GM19438 (cell line): Measurements from ENCODE around the gene SEMG1.

ENCODE experiments used
- ATAC-seq: cut with Tn5 transposase; IDR thresholded peaks from one replicate; pipeline ENCODE4 v1.9.1; 2021; ENCODE audit warnings: low read depth; ENCODE audit not compliant: unreplicated experiment

Gene SEMG1

GRCh38 chr20:45218636-45219035 lies 11.8 kb downstream of the SEMG1 start:
- ATAC-seq, result no peak

- no peak for ATAC-seq
Observed at GRCh38 chr20:45221076-45221475, 14.2 kb downstream of the SEMG1 start, which contains the start of gene SEMG2. Gene SEMG2, plus strand, starts transcription at chr20:45221373. Its CDS starts 17 bp downstream, at chr20:45221390.

DNA sequence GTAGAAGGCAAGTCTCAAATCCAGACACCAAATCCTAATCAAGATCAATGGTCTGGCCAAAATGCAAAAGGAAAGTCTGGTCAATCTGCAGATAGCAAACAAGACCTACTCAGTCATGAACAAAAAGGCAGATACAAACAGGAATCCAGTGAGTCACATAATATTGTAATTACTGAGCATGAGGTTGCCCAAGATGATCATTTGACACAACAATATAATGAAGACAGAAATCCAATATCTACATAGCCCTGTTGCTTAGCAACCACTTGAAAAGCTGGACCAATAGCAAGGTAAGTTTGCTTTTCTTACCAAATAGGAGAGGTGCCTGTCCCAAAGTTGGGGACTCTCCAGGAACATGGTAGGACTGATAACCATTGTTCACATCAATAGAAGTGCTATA lies 16.3 kb downstream of the SEMG1 start:
- ATAC-seq, result no peak

DNA sequence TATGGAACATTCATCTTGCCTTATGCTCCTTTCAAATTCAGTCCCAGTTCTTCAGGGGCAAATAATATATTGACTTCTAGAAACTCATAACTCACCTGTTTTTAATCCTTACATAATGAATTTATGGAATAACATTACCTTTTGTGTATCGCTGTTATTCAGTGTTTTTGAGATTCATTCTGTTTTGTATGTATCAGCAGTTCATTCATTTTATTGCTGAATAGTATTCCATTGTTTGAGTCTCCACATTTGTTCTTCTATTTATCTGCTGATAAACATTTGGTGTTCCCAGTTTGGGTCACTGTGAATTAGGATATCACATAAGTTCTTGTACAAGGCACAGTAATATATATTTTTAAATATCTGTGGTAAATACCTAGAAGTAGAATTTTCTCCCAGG lies 19.5 kb downstream of the SEMG1 start:
- no peak for ATAC-seq

DNA sequence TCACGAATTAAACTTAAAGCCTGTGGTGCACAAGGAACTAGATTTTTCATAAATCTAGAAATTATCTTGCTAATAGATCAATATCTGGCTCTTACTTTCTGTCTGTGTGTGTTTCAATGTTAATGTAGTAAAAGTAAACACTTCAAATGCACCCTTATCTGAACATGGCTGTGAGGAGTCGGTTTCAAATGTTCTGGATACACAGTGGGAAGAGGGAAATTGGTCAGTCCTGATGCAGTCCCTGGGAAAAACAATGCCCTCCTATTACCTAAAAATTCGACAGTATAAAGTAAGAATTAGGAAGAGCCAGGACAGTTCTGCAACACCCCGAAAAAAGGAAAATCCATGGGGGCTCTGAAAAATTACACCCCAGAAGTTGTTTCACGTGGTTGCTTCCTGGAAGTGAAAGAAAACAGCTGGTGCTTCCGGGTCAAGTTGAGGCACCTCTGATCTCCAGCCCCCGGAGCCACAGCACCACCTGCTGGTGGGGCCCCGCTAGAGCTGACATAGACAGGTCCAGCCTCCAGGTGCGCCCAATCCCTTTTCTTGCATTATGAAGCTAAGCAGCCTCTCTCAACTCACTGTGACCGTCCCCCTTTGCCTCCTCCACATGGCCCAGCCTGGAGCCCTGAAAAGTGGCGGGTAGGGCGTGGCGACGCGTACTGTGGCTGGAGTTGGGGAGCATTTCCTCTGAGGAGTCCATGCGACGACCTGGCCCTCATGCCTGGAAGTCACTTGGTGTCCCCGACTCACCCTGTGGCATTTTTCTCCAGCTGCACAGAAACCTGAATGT lies 22.6 kb downstream of the SEMG1 start:
- ATAC-seq, result no peak

DNA sequence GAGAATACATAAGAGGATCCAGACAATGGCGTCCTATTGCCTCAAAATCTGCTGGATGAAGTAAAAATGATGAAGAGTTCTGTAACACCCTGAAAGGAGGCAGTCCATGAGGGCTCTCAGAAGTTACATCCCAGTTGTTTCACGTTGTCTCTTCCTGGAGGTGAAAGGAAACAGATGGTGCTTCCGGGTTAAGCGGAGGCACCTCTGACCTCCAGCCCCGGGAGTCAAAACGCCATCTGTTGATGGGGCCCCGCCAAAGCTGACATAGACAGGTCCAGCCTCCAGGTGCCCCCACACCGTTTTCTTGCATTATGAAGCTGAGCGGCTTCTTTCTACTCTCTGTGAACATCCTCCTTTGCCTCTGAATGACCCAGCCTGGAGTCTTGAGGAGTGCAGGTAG lies 23.8 kb downstream of the SEMG1 start:
- no peak for ATAC-seq

DNA sequence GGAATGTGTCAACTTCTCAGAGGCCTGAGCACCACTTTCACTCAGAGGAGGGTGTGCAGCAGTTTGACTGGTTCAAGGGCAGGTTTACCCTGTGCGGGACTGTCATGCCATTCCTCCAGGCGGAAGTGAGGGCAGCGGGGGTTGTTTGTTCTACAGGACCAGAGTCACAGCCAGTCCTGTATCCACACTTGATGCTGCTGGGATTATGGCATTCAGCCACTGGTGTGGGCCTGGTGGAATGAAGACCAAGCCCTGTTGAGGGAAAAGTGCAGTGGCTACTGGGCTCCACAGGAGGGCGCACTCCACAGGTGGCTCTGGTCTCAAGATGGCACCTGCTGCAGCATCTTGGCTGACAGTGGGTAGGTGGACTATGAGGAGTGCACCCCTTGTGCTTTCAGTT lies 29.2 kb downstream of the SEMG1 start:
- ATAC-seq, result no peak

DNA sequence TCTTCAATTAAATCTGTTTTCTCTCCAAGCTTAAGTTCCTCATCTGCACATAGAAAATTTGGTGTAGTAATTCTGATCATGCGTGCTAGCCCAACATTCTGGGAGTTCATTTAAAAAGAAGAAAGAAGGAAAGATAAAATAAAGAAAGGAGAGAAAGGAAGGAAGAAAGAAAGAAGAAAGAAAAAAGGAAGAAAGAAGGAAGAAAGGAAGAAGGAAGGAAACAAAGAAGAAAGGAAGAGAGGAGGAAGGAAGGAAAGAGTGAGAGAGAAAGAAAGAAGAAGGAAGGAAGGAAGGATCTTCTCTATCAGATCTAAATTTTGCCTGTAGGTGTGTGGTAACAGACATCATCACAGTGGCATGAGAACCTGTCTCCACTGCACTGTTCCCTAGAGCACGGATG lies 31.3 kb downstream of the SEMG1 start:
- no peak for ATAC-seq

DNA sequence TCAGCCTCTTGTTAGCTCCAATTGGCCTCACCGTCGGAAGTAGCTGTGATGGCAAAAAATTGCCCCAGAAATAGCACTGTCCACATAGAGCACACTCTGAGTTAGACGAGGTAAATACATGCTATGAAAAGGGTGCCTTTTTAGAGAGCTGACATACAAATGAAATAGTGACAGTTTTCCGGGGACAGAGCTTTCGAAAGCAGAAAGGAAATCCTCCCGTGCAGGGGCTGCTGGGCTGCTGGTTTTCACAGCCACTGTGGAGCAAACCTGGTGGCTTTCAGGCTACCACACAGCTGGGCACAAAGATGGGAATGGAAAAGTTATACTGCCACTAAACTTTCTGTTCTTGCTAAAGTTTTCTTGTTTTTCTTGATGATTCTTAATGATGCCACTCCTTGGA lies 39.3 kb downstream of the SEMG1 start:
- no peak for ATAC-seq

DNA sequence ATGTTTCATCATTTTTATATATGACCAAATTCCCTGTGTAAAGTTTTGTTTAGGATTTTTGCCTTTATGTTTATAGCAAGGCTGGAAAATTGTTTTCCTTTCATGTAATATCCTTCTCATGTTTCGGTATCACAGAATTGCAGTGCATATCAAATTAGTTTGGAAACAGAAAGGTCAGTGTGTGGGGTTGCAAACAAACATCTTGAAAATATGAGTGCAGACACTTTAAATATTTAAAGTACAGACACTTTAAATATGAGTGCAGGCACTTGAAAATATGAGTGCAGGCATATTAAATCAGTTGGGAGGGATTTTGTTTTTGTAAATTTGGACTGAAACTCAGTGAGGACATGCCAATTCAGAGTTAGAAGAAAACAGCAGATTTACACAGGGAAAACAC lies 41.0 kb downstream of the SEMG1 start:
- ATAC-seq, result no peak

DNA sequence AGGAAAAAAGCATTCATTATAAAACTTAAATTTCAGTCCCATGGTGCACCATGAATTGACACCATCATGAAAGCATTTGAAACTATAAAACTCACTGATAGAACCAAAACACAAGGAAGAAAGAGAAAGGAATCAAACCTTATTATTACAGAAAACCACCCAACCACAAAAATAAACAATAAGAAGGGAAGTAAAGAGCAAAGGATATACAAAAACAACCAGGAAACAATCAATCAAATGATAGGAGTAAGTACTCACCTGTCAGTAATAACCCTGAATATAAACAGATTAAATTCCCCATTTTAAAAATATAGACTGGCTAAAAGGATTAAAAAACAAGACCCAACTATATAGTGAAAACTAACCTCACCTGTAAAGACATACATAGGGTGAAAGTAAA lies 41.8 kb downstream of the SEMG1 start:
- ATAC-seq, result no peak

DNA sequence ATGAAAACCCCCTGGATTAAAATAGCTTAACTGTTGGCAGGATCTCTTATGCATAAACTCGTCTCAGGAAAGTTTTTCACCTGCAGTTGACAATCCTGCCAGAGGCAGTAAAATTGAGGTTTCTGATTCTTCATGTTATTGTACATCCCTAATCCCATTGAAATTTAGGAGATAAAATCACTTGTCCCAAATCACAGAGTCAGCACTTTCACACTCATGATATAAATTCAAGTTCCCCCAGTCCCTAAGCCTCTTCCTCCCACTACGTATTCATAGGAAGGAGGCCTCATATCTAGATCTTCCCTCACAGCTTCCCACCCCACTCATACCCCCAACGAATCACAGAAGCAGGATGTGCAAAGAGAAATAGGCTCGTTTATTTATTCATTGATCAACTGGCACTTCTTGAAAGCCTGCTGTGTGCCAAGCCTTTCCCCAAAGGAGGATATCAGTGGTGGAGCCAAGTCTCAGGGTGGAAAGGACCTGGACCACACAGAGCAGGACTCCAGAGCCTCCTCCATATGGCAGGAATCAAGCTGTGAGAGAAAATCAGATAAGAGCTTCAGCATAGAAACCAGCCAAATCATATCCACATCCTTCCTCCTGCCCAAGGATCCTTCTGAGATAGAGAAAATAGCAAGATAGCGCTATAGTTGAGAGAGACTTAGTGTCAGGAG lies 45.2 kb downstream of the SEMG1 start:
- ATAC-seq, result no peak

GRCh38 chr20:45253261-45253660 lies 46.4 kb downstream of the SEMG1 start:
- no peak for ATAC-seq

- no peak for ATAC-seq
Observed at GRCh38 chr20:45254383-45255262, 47.8 kb downstream of the SEMG1 start, which contains the start of gene SLPI. Gene SLPI, minus strand, starts transcription at chr20:45254564. Its CDS starts 21 bp downstream, at chr20:45254543.

- ATAC-seq, result no peak
Observed at GRCh38 chr20:45257161-45257560, 50.3 kb downstream of the SEMG1 start.

- no peak for ATAC-seq
Observed at GRCh38 chr20:45257711-45258110, 50.9 kb downstream of the SEMG1 start.

- no peak for ATAC-seq
Observed at GRCh38 chr20:45258259-45258658, 51.4 kb downstream of the SEMG1 start.

DNA sequence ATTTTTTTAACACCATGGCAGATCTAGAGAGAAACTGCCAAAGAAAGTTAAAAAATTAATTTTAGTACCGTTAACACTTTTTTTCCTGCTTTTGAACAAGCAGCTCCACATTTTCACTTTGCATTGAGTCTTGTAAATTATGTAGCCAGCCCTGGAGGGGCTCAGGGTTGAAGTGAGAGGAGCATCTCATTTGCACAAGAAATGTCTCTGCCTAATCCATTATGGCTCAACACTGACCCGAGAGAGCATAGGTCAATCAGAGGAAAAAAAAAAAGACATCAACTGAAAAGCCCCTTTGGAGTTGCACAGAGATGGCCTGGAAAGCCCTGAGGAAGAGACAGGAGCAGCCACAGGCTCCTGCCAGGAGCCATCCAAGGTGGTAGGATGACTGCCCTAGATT lies 51.8 kb downstream of the SEMG1 start:
- no peak for ATAC-seq
